Hematopoietic multipotent progenitor cell (in vitro differentiated cells): ENCODE measurements around the gene RASGEF1C. TPM values are rescaled to one million over a fixed set of nuclear protein-coding genes. Genes with fewer than 3 reads are reported as not detected.

ENCODE experiments used
- DNase-seq, 3 donors: peaks; one replicate each; pipeline ENCODE4 v3.0.0-alpha.2; 2011 to 2015; ENCODE audit warnings: low read depth in 2 of 3, low spot score in 2 of 3
- total RNA-seq: library from RNA; depleted of rRNA; stranded (reverse); fragments of >200 nt; gene quantifications from one replicate; pipeline ENCODE4 v1.2.3, GENCODE V29; 2012

The RASGEF1C gene
- total RNA-seq, 1 donor: under 0.01 TPM

DNA sequence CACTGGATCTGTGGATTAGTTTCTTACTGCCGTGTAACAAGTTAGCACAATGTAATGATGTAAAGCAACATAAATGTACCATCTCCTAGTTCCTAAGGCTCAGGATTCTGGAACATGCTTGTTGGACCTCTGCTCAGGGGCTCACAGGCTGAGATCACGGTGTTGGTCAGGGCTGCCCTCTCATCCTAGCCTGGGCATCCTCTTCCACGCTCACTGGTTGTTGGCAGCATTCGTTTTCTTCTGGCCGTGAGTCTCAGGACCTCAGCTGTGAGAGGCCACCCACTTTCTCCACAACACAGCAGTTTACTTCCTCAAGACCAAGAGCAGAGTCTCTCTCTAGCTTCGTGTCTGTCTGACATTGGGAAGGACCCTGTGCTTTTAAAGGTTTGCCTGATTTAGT is 17.3 kb downstream of the RASGEF1C start:
- no peak for DNase-seq

DNA sequence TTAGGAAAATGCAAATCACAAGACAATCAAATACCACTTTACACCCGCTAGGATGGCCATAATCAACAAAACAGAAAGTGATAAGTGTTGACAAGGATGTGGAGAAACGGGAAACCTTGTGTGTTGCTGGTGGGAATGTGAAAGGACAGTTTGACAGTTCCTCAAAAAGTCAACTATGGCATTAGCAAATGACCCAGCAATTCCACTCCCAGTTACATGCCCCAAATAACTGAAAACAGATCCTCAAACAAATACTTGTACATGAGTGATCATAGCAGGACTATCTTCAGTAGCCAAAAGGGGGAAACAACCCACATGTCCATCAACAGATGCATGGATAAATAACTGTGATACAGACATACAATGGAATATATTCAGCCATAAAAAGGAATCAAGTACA is 21.2 kb downstream of the RASGEF1C start:
- no peak for DNase-seq

DNA sequence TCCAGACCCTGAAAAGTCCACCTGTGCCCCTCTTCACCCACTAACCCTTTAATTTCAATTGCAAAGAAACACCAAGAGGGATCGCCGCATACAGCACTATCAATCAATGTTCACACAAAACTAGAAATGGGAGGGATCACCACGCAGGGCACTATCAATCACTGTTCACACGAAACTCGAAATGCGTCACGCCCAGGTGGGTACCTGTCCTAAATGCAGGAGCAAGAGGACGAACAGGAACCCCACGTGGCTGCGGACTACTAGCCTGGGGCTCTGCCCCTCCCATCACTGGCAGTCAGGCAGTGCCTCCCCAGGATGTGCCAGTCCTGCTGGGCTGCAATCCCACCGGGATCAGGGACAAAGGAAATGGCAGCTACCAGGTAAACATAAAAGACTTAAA is 28.2 kb downstream of the RASGEF1C start:
- DNase-seq: no peak

DNA sequence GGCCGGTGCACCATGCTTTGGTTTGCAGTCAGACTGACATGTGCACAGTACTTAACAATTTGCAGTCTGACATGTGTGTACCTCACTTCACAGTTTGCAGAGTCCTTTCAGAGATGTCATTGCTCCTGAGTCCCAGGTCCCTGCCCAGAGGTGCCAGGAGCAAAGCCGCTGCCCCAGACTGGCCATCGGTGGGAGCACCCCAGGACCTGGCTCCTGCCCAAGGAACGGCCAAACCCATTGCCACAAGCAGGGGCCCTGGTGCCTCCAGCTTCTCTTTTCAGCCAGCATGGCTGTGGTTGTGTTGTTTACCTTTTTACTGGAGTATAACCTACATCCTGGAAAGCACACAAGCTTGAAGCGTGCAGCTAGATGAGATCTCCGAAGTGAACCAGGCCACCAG is 28.6 kb downstream of the RASGEF1C start:
- no peak for DNase-seq

DNA sequence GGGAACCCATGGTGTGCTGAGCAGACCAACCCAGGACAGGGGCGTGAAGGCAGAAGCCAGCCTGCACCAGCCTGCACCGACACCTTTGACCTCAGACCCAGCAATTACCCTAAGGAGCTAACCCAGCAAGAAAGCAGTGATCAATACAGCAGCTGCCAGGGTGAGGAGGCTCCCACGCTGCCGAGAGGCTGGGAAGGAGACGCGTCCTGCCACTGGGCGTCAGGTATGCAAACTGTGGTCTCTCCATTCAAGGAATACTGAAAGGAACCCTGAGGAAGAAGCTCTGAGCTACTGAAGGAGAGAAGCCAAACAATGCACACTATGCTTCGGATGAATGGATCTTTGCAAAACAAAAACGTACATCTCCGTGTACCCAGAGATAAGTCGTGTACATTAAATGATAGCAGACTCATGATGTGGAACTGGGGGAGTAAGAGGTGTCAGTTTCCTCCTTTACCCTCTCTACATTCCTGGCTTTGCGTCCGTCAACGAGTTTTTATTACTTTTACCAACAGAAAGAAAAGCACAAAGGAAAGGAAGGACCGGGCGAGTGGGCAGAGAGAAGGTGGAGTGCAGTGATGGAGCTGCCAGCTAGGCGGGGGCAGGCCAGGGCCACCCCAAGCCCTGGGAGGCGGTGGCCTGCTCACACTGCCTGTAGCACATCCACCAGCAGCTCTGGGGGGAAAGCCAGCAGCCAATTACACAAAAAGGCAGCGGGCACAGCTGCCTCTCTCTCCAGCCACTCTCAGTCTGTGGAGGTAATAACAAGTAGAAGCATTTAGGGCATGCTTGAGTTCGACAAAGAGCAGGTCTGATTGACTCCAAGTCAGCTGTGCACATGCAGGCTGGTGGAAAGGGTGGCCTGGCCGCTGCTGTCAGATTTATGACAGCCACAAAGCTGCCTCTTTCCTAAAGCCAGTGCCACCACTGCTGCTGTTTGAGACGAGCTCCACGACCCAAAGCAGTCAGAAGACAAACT is 29.3 kb downstream of the RASGEF1C start:
- no peak for DNase-seq

DNA sequence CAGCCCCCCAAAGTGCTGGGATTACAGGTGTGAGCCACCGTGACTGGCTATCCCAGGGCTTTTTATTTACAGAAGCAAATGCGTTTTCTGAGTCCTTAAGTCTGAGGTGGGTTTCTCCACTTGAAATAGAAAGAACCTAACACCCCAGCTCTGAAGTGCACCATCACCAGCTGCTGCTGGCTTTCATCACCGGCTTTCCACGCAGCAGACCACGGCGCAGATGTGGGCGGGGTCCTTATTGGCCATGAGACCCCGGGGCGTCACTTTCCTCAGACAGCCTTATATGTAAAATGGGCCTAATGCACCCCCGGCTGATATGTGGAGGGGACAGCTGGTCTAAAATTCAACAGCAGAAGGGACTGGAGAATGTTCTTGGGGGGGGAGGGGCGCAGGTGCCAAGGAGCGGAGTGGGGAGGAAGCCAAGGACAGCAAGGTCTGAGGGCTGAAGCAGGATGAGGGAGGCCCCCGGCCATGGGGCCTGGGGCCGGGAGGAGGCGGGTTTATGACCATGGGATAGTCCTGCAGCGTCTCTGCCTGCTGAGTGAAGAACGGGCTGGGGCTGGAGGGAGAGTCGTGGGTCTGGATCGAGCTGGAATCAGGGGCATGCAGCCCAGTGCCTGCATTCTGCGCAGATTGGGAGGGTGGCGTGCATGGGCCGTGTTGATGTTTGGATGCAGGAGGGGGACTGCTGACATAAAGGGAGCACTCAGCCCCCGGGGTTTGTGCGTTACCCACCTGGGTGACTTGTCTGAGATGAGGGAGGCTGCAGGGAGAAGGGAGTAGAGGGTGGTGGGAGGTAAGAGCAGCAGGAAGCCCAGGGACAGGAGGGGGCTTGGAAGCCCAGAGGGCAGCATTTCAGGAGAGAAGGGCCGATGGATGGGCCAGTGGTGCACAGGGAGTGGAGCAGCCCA is 30.2 kb downstream of the RASGEF1C start:
- DNase-seq: no peak

DNA sequence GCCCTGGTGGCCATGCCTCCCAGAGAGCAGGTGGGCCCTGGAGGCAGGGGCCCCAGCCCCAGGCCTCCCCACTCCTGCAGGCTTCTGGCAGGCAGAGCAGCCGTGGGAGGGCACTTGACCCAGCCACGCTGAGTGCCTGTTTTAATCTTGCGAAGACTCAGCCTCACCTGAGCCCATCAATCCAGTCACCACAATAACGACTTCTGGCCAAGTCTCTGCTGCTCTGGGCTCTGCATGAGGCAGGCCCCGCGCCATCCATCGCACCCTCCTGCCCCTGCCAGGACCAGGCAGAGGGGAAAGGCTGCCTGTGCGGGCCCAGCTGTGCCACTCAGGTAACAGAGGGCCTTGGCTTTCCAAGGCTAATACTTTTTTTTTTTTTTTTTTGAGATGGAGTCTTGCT is 32.8 kb downstream of the RASGEF1C start:
- no peak for DNase-seq

DNA sequence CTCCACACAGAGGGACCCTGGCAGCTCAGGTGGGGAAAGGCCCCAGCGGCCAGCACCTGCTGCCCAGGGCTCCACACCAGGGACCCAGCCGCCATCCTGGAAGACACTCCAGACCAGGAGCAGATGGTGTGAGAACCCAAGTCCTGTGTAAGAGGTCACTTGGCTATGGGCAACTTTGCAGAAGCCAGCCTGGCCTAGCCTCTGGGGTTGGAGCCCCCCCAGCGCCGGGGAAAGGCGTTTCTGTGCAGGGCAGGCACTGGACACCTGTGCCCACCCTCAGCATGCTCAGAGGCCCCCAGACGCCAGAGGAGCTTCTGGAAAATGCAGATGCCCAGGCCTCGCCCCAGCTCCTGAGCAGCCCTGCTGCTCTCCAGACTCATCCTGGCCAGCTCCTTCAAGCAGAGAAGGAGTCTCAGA is 34.0 kb downstream of the RASGEF1C start:
- DNase-seq: no peak

DNA sequence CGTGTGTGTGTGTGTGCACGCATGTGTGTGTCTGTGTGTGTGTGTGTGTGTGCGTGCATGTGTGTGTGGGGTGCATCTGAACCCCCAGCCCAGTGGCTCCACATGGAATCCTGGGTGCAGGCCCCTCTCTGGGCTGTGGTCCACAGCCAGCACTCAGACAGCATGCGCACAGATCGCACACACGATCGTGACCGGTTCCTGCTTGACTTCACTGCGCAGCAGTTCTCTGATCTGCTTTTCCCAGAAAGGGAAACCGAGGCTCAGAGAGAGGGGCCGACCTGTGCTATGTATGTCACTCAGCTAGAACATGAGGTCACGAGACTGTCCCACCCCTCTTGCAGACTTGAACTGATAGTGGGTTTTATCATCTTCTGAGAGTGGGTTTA is 34.4 kb downstream of the RASGEF1C start:
- DNase-seq: no peak

DNA sequence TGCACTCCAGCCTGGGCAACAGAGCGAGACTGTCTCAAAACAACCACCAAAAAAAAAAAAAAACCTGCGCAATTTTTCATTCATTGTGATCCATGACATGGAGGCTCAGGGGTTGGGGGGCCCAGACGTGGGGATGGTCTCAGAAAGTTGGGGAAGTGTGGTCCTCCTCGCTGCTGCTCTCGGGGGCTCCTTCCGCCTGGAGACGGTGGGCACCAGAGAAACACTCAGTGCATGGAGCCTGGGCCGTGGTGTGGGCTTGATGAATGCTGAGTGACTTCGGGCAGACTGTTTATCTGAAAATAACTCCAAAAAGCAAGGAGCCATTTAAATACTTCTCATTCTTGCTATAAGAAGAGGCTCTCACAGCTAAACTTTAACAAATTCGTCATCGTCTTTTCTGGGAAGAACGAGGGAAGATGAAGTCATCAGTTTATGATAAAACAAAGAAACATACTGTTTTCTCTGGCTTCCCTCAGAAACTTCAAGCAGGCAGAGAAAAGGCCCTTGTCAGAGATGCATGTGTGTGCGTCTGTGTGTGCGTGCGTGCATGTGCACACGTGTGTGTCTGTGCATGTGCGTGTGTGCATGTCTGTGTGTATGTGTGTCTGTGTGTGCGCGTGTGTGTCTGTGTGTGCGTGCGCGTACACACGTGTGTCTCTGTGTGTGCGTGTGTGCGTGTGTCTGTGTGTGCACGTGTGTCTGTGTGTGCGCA is 35.0 kb downstream of the RASGEF1C start:
- no peak for DNase-seq

DNA sequence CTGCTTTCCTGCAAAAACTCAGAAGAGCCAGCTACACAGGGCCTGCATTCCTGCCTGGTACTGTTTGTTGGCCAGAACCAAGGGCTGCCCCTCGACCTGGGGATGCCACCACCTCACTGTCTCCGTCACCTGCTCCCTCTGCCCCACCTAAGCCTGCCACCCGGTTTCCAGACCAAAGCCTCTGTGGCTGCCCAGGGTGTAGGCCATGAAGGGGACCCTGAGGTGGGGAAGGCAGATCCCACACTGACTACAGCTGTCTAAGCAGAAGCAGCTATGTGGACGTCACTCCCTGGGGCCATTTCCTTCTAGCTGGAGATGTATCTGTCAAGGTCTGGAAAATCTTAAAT is 35.8 kb downstream of the RASGEF1C start:
- no peak for DNase-seq

DNA sequence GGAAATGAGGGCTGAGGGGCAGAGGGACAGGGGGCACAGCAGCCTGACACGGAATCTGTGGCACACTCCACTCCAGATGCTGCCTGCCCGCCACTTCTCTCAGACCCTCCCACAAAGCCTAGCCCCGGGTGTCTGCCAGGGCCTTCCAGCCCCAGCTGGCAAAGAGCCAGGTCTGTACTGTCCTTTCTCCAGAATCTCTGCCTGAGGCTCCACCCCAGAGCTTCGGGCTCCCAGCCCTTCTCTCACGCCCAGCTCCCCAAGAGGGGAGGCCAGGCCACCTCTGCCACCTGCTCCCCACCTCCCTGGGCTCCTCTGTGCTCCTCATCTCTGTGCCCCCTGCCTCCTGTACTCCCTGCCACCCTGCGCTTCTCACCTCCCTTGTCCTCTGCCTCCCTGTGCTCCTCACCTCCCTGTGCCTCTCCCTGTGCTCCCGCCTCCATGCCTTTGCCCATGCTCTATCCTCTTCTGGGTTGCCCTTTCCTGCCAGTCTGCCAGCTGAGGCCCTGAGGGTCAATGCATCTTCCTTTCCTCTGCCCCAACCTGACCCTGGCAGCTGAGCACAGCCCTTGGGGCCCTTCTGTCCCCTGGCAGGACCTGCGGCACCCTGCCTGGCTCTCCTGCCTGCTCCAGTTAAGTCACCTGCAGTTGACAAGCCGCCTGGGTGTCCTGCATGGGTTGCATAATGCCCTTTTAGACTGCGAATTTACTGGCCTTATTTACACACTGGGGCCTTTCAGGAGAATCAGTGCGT is 36.4 kb downstream of the RASGEF1C start:
- no peak for DNase-seq

DNA sequence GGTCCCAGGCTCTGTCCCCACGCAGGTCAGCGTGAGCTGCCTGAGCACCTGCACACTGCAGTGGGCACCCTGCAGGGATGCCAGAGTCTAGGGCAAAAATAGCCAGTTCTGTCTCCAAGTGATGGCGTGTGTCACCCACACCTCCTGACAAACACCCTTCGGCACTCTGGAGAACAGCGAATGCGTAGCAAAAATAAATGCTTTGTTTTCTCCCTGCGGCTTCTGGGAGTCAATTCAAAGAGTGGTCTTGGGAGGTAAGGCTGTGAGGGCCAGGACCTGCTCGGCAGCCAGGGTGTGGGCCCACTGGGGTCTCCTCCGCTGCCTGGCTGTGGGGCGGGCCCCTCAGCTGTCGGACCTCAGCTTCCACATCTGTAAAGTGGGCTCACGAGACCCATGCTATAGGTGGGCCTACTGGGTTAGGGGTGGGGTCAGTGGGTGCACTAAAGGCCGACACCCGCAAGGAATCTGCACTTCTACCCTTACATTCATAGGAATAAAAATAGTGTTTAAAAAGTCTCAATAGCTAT is 37.4 kb downstream of the RASGEF1C start:
- DNase-seq: no peak

DNA sequence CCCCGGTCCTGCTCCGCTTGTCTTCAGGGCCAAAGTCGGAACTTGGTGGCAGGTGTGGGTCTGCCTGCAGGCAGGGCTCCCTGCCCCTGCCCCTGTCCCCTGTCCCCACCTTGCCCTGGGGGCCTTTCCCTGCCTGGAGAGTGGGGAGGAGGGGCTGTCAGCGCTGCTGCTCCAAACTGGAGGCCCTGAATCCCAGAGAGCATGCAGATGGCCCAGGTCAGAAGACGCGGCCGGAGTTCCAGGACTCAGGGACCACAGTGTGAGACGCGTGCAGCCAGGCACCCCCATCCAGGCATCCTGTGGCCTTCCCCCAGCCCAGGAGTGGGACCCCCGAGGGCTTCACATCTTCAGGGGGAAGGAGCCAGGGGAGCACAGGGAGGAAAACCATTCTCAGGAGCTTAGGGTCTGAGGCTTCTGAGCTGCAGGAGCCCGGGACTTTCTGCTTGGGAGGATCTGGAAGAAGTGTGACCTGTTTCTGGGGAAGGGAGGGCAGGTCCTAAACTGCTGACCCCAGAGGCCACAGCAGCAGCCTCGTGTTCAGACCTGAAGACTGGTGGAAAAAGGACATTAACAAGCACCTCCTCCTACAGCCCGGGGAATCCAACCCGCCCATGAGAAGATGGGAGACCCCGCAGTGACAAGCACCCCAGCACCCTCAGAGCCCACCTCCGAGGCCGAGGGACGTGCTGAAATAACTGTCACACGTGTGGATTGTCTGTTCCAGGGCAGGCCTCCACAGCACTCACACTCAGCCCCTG is 38.0 kb downstream of the RASGEF1C start:
- DNase-seq: no peak

DNA sequence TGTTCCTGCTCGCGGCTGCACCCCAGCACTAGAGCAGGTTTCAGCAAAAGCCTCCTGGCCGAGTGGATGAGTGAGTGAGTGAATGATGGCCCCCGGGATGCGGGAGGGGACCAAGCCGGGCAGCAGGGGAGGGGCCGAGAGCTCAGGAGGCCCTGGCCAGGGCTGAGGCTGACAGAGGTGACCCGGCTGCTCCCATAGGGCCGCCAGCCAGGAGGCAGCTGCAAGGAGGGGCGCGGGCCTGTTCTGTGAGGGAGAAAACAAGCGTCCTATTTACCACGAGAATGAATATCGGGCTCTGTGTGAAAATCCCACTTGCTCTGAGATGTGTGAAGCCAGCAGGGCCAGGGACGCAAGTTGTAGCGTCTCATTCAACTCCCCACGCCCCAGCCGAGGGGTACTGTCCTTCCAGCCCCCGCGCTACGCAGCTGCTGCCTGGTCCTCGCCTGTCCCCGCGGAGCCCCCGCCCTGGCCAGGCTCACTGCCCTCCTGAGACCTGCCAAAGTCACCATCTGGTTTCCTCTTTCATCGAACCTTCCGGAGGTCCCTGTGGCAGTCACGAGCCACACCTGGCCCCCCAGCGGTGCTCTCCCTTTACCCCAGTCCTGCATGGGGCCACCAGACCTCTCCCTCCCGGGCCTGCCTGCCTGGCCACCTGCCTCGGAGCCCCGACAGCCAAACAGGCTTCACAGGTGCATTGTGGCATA is 38.8 kb downstream of the RASGEF1C start:
- DNase-seq: no peak

DNA sequence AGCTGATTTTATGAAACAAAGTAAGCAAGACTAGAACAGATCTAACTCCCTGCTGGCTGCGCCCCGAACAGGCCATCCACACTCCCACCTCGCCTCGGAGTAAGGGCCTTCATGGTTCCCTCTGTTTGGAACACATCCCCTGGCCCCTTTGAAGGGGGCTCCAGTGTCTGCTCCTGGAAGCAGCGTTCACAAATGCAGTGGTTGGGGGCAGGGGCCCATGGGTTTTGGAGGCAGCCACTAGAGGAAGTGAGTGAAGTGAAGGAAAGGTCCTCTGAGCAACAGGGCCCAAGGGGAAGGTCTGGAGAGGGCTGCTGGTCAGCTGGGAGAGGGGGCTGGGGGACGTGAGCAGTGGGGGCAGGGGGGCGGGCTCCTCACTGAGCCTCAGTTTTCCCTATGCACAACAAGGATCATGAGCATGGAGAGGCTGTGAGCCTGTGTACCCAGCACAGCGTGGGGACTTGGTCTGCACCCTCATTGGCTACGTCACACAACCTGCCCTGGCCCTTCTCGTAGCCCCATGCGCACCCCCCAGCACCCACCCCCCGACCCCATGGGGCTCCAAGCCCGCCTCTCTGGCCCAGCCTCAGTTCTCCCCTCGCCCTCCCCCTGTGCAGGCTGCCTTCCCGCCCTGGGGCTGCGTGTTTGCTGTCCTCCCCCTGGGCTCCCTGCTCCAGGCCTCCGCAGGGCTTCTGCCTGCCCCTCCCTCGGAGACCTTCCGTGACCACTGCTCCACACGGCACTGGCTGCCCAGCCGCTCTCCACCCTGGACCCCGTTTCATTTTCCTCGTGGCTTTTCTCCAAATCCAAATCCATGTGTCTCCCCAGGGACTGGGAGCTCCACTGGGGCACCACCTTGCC is 39.5 kb downstream of the RASGEF1C start:
- no peak for DNase-seq

DNA sequence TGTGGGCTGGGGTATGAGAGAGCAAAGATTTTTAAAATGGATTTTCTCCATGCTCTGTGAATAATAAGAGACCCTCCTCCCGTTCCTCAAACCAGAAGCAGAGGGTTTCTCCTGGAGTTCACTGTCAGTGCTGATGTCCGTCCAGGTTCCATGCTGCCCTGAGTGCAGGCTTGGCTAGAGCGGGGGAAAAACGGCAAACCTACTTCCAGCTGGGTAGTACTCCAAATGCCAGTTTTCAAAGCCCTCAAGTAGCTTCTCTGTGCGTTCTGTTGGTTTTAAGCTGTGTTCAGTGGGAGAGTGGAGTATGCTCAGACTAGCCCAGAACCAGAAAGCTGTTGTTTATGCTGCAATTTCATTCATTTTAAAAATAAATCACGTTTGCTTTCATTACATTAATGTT is 40.3 kb downstream of the RASGEF1C start:
- no peak for DNase-seq

DNA sequence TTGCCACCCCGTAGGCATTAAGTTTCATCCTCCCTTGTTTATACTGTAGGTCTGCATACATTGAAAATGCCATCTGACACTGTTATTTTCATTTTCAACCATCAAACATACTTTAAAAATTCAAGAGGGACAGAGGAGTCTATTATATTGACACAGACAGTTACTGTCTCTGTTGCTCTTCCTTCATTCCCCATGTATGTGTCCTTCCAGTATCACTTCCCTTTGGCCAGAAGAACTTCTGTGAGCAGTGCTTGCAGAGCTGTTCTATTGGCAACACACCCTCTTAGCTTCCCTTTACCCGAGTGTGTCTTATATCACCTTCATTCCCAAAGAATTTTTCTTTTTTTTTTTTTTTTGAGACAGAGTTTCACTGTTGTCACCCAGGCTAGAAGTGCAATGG is 42.8 kb downstream of the RASGEF1C start:
- no peak for DNase-seq
